Measurements from ENCODE around the gene GYG2.

GYG2 gene

GRCh38 chrX:2819345-2820135 lies 9.2 kb upstream of the GYG2 start:
- no peaks in the 10 kb centered on the region for H3K9me3 ChIP-seq (ENCODE audit: low read length)
- H3K4me3 ChIP-seq (ENCODE audit: low read depth in 1 of 2, low read length in 2 of 2) = no peak overlapping the region
- no peaks in the 10 kb centered on the region for H3K27me3 ChIP-seq (ENCODE audit: control insufficient read depth in 1 of 2, insufficient read depth in 2 of 2, low read length in 2 of 2)
- H3K36me3 ChIP-seq (ENCODE audit: insufficient read depth, low read length) = no peaks in the 10 kb centered on the region
- H3K9ac ChIP-seq (ENCODE audit: low read length) = no peak overlapping the region
- H3K27ac ChIP-seq (ENCODE audit: low read depth, low read length) = no peak overlapping the region
- no peaks in the 10 kb centered on the region for H3K4me1 ChIP-seq (ENCODE audit: insufficient read depth, low read length)

GRCh38 chrX:2820136-2820771 lies 8.5 kb upstream of the GYG2 start:
- Histone ChIP-seq H3K9ac (ENCODE audit: low read length) (no peak overlapping the region), H3K9me3 (ENCODE audit: low read length) (no peaks in the 10 kb centered on the region)

DNA sequence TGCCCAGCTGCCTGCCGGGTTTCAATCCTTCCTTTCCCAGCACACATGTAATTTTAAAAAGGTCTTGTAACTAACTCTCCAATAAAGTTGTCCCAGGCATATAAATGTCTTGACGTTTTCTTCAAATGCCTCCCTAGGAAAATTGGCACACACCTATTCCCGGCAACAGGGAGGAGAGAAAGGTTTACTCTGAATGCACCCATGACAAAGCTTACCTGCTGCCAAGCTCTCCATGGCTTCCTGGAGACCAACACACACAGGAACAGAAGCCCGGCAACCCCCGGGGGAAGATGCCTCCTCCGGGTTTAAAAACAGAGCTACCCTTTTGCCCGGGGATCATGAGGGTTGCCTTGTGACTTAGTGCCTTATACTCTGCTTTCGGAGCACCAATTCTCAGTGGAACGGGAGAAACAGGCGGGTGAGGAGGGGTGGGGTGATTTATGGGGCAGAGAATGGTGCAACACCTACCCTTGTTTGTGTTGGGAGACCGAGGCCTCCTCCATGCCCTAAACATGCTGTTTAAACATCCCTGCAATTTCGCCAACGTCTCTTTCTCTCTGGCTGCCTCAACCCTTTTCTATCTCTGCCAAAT lies 4.8 kb upstream of the GYG2 start:
- Histone ChIP-seq H3K9me3 (ENCODE audit: low read length) (no peaks in the 10 kb centered on the region), H3K4me3 (ENCODE audit: low read depth in 1 of 2, low read length in 2 of 2) (no peak overlapping the region), H3K27ac (ENCODE audit: low read depth, low read length) (no peak overlapping the region), H3K36me3 (ENCODE audit: insufficient read depth, low read length) (no peaks in the 10 kb centered on the region), H3K27me3 (ENCODE audit: control insufficient read depth in 1 of 2, insufficient read depth in 2 of 2, low read length in 2 of 2) (peaks cover 0 to 12% of the 10 kb centered on the region in 2 donors), H3K4me1 (ENCODE audit: insufficient read depth, low read length) (no peaks in the 10 kb centered on the region), H3K9ac (ENCODE audit: low read length) (no peak overlapping the region)

More at GRCh38 chrX:2820136-2820771, 8.5 kb upstream of the GYG2 start:
- Histone ChIP-seq H3K36me3 (ENCODE audit: insufficient read depth, low read length) (no peaks in the 10 kb centered on the region), H3K27ac (ENCODE audit: low read depth, low read length) (no peak overlapping the region), H3K4me3 (ENCODE audit: low read depth in 1 of 2, low read length in 2 of 2) (no peak overlapping the region), H3K4me1 (ENCODE audit: insufficient read depth, low read length) (no peaks in the 10 kb centered on the region), H3K27me3 (ENCODE audit: control insufficient read depth in 1 of 2, insufficient read depth in 2 of 2, low read length in 2 of 2) (no peaks in the 10 kb centered on the region)

DNA sequence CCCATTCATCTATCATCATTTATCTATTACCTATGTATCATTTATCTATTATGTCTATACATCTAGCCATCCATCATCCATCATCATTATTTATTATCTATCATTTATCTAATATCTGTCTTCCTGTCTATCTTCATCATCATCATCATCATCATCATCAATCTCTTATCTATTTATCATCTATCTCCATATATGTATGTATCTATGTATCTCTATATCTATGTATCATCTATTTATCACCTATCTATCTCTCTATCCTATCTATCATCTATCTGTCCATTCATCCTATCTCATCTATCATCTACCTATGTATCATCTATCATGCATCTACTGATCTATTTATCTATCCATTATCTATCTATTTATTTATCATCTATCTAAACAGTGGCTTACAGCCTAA lies 3.8 kb upstream of the GYG2 start:
- no peaks in the 10 kb centered on the region for H3K4me1 ChIP-seq (ENCODE audit: insufficient read depth, low read length)
- no peaks in the 10 kb centered on the region for H3K36me3 ChIP-seq (ENCODE audit: insufficient read depth, low read length)
- H3K27ac ChIP-seq (ENCODE audit: low read depth, low read length) = no peak overlapping the region

DNA sequence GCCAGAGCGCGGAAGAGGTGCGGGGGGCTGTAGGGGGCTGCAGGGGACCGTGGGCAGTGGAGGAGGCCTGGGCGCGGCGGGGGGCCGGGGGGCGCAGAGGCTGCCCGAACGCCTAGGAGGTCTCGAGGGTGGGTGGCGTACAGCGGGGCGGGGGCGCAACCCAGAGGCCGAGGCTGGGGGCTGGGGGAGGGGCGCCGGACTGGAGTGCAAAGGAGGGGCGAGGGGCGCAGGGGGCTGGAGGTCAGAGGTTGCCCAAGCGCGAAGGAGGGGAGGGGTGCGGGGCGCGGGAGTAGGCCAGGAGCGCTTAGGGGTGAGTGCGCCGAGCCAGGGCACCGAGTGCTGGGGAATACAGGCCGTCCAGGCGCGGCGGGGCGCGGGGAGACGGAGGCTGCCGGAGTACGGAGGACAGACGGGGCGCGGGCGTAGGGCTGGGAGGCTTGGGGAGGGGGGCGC lies 255 bp downstream of the GYG2 start:
- H3K27ac ChIP-seq (ENCODE audit: low read depth, low read length) = no peak overlapping the region
- peak overlapping the region in 1 of 2 donors; percentile 27 for H3K4me3 ChIP-seq (ENCODE audit: low read depth in 1 of 2, low read length in 2 of 2)
- no peaks in the 10 kb centered on the region for H3K36me3 ChIP-seq (ENCODE audit: insufficient read depth, low read length)
- no peaks in the 10 kb centered on the region for H3K4me1 ChIP-seq (ENCODE audit: insufficient read depth, low read length)
- no peak overlapping the region for H3K9ac ChIP-seq (ENCODE audit: low read length)
- peaks cover 0 to 30% of the 10 kb centered on the region in 2 donors for H3K27me3 ChIP-seq (ENCODE audit: control insufficient read depth in 1 of 2, insufficient read depth in 2 of 2, low read length in 2 of 2)
- no peaks in the 10 kb centered on the region for H3K9me3 ChIP-seq (ENCODE audit: low read length)

More for the DNA sequence above, 3.8 kb upstream of the GYG2 start:
- Histone ChIP-seq H3K4me3 (ENCODE audit: low read depth in 1 of 2, low read length in 2 of 2) (no peak overlapping the region), H3K27me3 (ENCODE audit: control insufficient read depth in 1 of 2, insufficient read depth in 2 of 2, low read length in 2 of 2) (peaks cover 0 to 21% of the 10 kb centered on the region in 2 donors), H3K9ac (ENCODE audit: low read length) (no peak overlapping the region), H3K9me3 (ENCODE audit: low read length) (no peaks in the 10 kb centered on the region)

- H3K9me3 ChIP-seq (ENCODE audit: low read length) = no peaks in the 10 kb centered on the region
- peaks cover 0 to 30% of the 10 kb centered on the region in 2 donors for H3K27me3 ChIP-seq (ENCODE audit: control insufficient read depth in 1 of 2, insufficient read depth in 2 of 2, low read length in 2 of 2)
- H3K27ac ChIP-seq (ENCODE audit: low read depth, low read length) = no peak overlapping the region
- no peak overlapping the region for H3K9ac ChIP-seq (ENCODE audit: low read length)
- peak overlapping the region in 1 of 2 donors; percentile 27 for H3K4me3 ChIP-seq (ENCODE audit: low read depth in 1 of 2, low read length in 2 of 2)
- no peaks in the 10 kb centered on the region for H3K36me3 ChIP-seq (ENCODE audit: insufficient read depth, low read length)
- no peaks in the 10 kb centered on the region for H3K4me1 ChIP-seq (ENCODE audit: insufficient read depth, low read length)
Observed at GRCh38 chrX:2829469-2830246, 928 bp downstream of the GYG2 start.

GRCh38 chrX:2831471-2832228 lies 2.9 kb downstream of the GYG2 start:
- Histone ChIP-seq H3K27ac (ENCODE audit: low read depth, low read length) (no peak overlapping the region), H3K4me1 (ENCODE audit: insufficient read depth, low read length) (no peaks in the 10 kb centered on the region), H3K27me3 (ENCODE audit: control insufficient read depth in 1 of 2, insufficient read depth in 2 of 2, low read length in 2 of 2) (peaks cover 0 to 30% of the 10 kb centered on the region in 2 donors), H3K9ac (ENCODE audit: low read length) (no peak overlapping the region), H3K4me3 (ENCODE audit: low read depth in 1 of 2, low read length in 2 of 2) (no peak overlapping the region), H3K36me3 (ENCODE audit: insufficient read depth, low read length) (no peaks in the 10 kb centered on the region), H3K9me3 (ENCODE audit: low read length) (no peaks in the 10 kb centered on the region)

- no peak overlapping the region for H3K27ac ChIP-seq (ENCODE audit: low read depth, low read length)
- no peak overlapping the region for H3K9ac ChIP-seq (ENCODE audit: low read length)
- no peaks in the 10 kb centered on the region for H3K36me3 ChIP-seq (ENCODE audit: insufficient read depth, low read length)
- no peaks in the 10 kb centered on the region for H3K27me3 ChIP-seq (ENCODE audit: control insufficient read depth in 1 of 2, insufficient read depth in 2 of 2, low read length in 2 of 2)
- H3K9me3 ChIP-seq (ENCODE audit: low read length) = peaks cover 5% of the 10 kb centered on the region
- no peaks in the 10 kb centered on the region for H3K4me1 ChIP-seq (ENCODE audit: insufficient read depth, low read length)
- H3K4me3 ChIP-seq (ENCODE audit: low read depth in 1 of 2, low read length in 2 of 2) = no peak overlapping the region
Observed at GRCh38 chrX:2837961-2838360, 9.2 kb downstream of the GYG2 start.

- Histone ChIP-seq H3K27me3 (ENCODE audit: control insufficient read depth in 1 of 2, insufficient read depth in 2 of 2, low read length in 2 of 2) (no peaks in the 10 kb centered on the region), H3K27ac (ENCODE audit: low read depth, low read length) (no peak overlapping the region), H3K4me1 (ENCODE audit: insufficient read depth, low read length) (no peaks in the 10 kb centered on the region)
Observed at GRCh38 chrX:2840961-2841360, 12.2 kb downstream of the GYG2 start.

DNA sequence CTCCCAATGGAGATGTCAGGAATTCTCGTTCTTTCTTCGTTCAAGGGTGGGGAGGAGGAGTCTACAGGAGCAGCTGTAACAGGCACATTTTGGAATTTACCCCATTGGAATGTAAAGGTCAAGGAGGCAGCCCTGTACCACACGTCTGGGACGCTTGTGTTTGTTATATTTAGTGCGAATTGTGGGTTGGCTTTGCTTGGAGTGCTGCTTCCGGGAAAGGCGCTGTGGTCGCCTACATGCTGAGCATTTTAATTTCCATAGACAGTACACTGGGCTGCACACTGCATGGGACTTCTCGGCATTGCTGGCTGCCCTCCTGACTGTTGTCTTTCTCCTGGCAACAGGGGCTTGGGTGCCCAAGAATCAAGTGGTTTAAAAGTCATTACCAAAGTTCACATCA lies 12.8 kb downstream of the GYG2 start:
- Histone ChIP-seq H3K27ac (ENCODE audit: low read depth, low read length) (no peak overlapping the region), H3K27me3 (ENCODE audit: control insufficient read depth in 1 of 2, insufficient read depth in 2 of 2, low read length in 2 of 2) (no peaks in the 10 kb centered on the region), H3K4me1 (ENCODE audit: insufficient read depth, low read length) (no peaks in the 10 kb centered on the region), H3K4me3 (ENCODE audit: low read depth in 1 of 2, low read length in 2 of 2) (no peak overlapping the region), H3K9ac (ENCODE audit: low read length) (no peak overlapping the region), H3K36me3 (ENCODE audit: insufficient read depth, low read length) (no peaks in the 10 kb centered on the region), H3K9me3 (ENCODE audit: low read length) (peaks cover 5% of the 10 kb centered on the region)

More at GRCh38 chrX:2840961-2841360, 12.2 kb downstream of the GYG2 start:
- Histone ChIP-seq H3K4me3 (ENCODE audit: low read depth in 1 of 2, low read length in 2 of 2) (no peak overlapping the region), H3K9me3 (ENCODE audit: low read length) (peaks cover 5% of the 10 kb centered on the region), H3K9ac (ENCODE audit: low read length) (no peak overlapping the region), H3K36me3 (ENCODE audit: insufficient read depth, low read length) (no peaks in the 10 kb centered on the region)
